Stimulated activated CD8-positive, alpha-beta memory T cell treated with anti-CD3 and anti-CD28 coated beads, Interleukin-7, amount 100 ng/mL, for 24 hours (primary cell): ENCODE data around the gene CFTR.
"Not testable (repeated sequence)": the region's sequence is repeated elsewhere in the genome, so short reads cannot be mapped to it uniquely, and the experiment has no call there.

ENCODE experiments used
- DNase-seq: peaks from one replicate; pipeline ENCODE4 v3.0.0-alpha.2; 2020; ENCODE audit warnings: low read depth

The CFTR gene

DNA sequence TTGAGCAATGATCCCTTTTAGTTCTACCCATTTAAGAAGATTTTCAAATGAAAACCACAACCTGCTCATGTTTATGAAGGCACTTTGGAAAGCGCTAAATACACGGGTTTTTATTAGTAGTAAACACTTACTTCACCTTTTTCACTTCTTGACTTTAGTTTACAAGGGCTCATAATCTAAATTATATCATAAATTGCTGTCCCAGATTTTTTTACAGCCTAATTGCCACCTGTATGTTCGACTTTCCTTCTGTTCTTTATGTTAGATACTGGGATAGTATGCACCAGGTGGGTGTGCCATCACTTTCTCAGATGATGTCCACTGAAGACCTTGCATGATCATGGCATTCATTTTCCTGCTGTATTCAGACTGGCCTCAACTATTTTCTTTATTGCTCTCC, 22.5 kb downstream of the CFTR start:
- no peak for DNase-seq

DNA sequence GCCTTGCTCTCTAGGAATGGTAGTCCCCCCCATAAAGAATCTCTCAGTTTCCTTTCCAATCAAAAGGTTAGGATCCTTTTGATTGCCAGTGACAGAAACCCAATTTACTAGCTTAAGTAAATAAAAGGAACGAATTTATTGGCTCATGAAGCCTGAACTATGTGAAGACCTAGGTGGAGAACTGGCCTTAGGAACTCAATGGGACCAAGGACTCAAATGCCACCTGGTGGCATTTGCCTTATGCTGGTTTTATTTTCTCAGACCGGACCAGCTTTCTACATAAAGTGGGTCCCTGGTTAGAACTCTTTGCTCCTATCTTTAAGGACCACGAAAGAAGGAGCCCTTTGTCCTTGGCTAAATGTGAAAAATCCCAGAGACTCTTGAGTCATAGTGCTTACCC, 25.4 kb downstream of the CFTR start:
- no peak for DNase-seq

DNA sequence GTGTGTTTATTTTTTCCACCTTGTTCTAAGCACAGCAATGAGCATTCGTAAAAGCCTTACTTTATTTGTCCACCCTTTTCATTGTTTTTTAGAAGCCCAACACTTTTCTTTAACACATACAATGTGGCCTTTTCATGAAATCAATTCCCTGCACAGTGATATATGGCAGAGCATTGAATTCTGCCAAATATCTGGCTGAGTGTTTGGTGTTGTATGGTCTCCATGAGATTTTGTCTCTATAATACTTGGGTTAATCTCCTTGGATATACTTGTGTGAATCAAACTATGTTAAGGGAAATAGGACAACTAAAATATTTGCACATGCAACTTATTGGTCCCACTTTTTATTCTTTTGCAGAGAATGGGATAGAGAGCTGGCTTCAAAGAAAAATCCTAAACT, 28.9 kb downstream of the CFTR start:
- DNase-seq: no peak

DNA sequence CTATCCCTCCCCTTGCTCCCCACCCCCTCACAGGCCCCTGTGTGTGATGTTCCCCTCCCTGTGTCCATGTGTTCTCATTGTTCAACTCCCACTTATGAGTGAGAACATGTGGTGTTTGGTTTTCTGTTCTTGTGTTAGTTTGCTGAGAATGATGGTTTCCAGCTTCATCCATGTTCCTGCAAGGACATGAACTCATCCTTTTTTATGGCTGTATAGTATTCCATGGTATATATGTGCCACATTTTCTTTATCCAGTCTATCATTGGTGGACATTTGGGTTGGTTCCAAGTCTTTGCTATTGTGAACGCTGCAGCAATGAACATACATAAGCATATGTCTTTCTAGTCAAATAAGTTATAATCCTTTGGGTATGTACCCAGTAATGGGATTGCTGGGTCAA, 37.4 kb downstream of the CFTR start:
- DNase-seq: not testable (repeated sequence)

DNA sequence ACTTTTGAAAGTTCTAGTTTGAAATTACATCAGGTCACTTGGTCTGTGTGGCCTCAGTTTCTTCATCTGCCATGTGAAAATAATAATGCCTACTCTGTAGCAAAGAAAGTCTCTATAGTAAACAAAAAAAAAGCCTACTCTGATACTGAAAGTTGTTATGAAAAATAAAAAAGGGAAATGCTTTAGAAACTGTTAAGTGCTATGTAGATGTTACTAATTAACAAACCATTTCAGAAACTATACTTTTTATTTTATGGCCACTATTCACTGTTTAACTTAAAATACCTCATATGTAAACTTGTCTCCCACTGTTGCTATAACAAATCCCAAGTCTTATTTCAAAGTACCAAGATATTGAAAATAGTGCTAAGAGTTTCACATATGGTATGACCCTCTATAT, 50.6 kb downstream of the CFTR start:
- no peak for DNase-seq

GRCh38 chr7:117531595-117532244, 51.9 kb downstream of the CFTR start:
- DNase-seq: no peak

- no peak for DNase-seq
Measured at GRCh38 chr7:117538053-117538452, 58.2 kb downstream of the CFTR start.

- DNase-seq: no peak
Measured at GRCh38 chr7:117544061-117544460, 64.2 kb downstream of the CFTR start.

GRCh38 chr7:117548035-117548434, 68.2 kb downstream of the CFTR start:
- no peak for DNase-seq

DNA sequence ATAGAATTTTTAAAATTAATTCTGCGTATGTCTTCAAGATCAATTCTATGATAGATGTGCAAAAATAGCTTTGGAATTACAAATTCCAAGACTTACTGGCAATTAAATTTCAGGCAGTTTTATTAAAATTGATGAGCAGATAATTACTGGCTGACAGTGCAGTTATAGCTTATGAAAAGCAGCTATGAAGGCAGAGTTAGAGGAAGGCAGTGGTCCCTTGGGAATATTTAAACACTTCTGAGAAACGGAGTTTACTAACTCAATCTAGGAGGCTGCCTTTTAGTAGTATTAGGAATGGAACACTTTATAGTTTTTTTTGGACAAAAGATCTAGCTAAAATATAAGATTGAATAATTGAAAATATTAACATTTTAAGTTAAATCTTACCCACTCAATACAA, 70.8 kb downstream of the CFTR start:
- no peak for DNase-seq

GRCh38 chr7:117552660-117553059, 72.8 kb downstream of the CFTR start:
- no peak for DNase-seq

- DNase-seq: no peak
Measured at GRCh38 chr7:117555260-117555659, 75.4 kb downstream of the CFTR start.

DNA sequence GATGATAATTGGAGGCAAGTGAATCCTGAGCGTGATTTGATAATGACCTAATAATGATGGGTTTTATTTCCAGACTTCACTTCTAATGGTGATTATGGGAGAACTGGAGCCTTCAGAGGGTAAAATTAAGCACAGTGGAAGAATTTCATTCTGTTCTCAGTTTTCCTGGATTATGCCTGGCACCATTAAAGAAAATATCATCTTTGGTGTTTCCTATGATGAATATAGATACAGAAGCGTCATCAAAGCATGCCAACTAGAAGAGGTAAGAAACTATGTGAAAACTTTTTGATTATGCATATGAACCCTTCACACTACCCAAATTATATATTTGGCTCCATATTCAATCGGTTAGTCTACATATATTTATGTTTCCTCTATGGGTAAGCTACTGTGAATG, 79.6 kb downstream of the CFTR start:
- DNase-seq: no peak

- DNase-seq: no peak
Measured at GRCh38 chr7:117560030-117560429, 80.2 kb downstream of the CFTR start.

DNA sequence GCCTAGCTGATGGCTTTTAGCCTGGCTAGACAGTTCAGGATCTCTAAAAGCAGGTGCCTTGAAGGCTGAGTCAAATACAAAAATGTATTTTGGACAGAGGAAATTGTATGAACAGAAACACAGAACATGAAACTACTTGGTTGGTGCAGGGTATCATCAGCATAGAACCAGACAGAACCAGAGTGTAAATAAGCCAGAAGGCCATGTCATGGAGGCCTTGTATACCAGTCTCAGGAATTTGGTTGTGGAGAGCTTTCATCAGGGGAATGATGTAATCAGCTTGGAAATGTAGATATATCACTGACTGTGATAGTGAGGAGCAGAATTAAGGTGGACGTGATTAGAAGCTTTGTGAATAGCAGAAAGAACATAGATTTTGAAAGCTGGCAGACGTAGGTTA, 82.9 kb downstream of the CFTR start:
- no peak for DNase-seq

DNA sequence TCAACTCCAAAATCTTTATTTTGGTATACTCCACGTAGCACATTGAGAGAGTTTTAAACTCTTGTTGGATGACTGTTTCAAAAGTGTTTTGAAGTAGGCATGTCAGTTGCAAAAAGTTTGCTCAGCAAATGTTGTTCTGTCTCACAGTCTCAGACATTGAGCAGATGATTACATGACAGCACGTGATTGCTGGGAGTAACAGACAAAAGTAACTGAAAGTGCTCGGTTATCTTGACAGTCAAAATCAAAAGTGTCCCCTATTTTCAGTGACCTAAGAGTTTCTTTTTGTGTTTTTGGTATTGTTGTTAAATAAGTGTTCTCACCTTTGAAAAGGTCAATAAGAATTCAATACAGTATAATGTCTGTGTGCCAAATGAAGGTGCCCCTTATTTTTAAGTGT, 84.3 kb downstream of the CFTR start:
- DNase-seq: no peak

DNA sequence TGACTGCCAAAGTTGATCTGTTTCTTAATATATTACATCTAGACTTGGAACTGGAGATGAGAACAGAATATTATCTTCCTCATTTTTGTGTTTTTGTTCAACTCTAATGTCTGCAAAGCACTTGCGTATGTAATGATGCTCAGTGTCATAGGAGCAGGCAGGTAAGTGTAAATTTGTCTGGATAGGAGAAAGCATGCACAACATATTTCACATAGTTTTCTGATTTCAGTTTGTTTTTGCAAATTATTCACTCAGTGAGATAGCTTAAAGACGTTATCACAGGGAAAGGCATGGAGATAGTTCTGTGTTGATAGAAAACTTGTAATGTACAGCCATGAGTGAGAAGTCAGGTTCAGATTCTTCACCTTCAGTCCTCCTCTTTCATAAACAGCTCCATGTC, 84.8 kb downstream of the CFTR start:
- DNase-seq: no peak

- no peak for DNase-seq
Measured at GRCh38 chr7:117565226-117565625, 85.4 kb downstream of the CFTR start.

DNA sequence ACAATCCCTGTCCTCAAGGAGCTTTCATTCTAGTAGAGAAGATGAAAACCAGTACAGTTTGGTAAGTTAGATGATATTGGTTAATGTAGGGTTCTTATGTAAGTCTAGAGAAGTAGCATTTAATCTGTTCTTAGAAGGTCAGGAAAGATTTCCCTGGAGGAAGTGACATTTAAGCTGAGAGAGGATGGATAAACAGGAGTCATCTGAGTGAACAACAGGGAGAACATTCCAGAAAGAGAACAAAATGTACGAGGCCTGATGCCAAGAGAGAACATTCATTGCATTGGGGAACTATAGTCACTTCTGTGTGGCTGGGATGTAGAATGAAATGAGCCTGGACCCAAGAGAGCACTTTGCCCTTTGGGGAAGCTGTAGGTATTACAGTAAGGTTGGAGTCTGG, 88.0 kb downstream of the CFTR start:
- no peak for DNase-seq

GRCh38 chr7:117572856-117573620, 93.2 kb downstream of the CFTR start:
- DNase-seq: no peak

DNA sequence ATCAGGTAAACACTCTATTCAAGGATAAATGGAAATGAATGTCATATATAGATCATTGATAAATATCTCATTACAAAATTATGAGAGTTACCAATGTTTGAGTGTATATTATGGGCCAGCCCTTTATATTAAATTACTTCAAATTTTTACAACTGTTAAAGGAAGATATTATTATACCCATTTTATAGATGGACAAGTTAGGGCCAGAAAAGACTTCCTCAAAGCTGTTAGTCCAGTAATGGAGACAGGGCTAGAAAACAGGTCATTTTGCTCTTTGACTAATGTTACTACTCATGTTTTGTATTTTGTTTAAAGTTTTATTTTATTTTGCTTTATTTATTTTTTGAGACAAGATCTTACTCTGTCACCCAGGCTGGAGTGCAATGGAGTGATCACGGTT, 101.6 kb downstream of the CFTR start:
- DNase-seq: no peak

GRCh38 chr7:117582219-117582704, 102.4 kb downstream of the CFTR start:
- no peak for DNase-seq

DNA sequence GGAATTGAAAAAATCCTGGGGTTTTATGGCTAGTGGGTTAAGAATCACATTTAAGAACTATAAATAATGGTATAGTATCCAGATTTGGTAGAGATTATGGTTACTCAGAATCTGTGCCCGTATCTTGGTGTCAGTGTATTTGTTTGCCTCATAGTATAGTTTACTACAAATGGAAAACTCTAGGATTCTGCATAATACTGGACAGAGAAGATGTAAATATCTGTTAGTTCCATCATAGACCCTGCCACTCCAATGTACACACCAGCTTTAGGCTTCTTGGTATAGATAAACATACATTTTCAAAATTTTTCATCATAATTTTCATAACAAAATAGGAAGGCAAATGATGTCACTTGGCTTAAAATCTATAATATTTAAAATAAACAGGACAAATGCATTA, 108.1 kb downstream of the CFTR start:
- DNase-seq: no peak

DNA sequence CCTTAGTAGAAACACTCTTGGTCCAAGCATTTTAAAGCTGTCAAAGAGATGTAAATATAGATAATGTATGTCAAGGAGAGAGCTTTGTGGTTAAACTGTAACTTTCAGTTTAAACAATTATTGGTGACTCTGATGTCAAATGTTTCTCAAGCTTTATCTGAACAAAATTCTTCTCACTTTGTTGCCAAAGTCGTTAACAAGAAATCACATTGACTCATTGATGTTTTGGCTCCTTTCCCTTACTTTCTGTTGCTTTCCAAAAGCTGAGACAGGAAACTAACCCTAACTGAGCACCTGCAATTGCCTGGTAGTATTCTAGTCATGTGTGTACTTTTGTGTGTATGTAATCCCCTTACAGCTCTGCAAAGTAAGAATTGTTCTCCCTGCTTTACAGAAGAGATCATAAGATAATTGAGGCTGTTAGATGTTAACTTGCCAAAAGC, 108.5 kb downstream of the CFTR start:
- DNase-seq: no peak
